Left ventricle myocardium inferior (tissue), 1 donor: ENCODE measurements around the gene APBB1. TPM values are rescaled to one million over a fixed set of nuclear protein-coding genes. Genes with fewer than 3 reads are reported as not detected.
A peak's percentile ranks its signal among the peaks of the same experiment; 100 is the strongest.

Experiments
- DNase-seq: peaks from one replicate; pipeline ENCODE4 v3.0.0-alpha.2; 2020
- H3K27ac ChIP-seq: fragments of 200-600 bp; replicated peaks from 2 replicates; pipeline ENCODE4 v1.8.0; 2021
- H3K27me3 ChIP-seq: fragments of 200-600 bp; 2 replicates; pipeline ENCODE4 v1.8.0; 2021; ENCODE audit warnings: low read depth
- H3K36me3 ChIP-seq: fragments of 200-600 bp; 2 replicates; pipeline ENCODE4 v1.8.0; 2021
- H3K4me1 ChIP-seq: fragments of 200-600 bp; 2 replicates; pipeline ENCODE4 v1.8.0; 2021
- H3K4me3 ChIP-seq: fragments of 200-600 bp; 2 replicates; pipeline ENCODE4 v1.8.0; 2021; ENCODE audit warnings: mild to moderate bottlenecking, moderate library complexity
- H3K9me3 ChIP-seq: fragments of 200-600 bp; replicated peaks from 2 replicates; pipeline ENCODE4 v1.8.0; 2021
- CTCF ChIP-seq: fragments of 200-600 bp; IDR thresholded peaks from 2 replicates; pipeline ENCODE4 v1.8.0; 2021; ENCODE audit warnings: antibody characterized with exemption, mild to moderate bottlenecking, borderline replicate concordance
- intact Hi-C: fragments of 100-400 bp; cut with micrococcal nuclease; formaldehyde crosslinking; loops from one replicate; pipeline ENCODE4 v1.11.0; 2022
- total RNA-seq: library from RNA; stranded (reverse); fragmentation: NEBNext Ultra II Directional; extraction: Animal tissue kit (Norgen Biotek cat#: 25700); gene quantifications from one replicate; pipeline ENCODE4 v1.2.1, GENCODE V29; 2021
- donor health status: DM: no; HTN: yes; CAD: no; lungs with severe emphysema.

Gene APBB1
- total RNA-seq, 1 donor from 2014 or later, result 75.5 TPM

- Histone ChIP-seq H3K27me3 (no peaks in the 10 kb centered on the region), H3K4me1 (peaks cover 48% of the 10 kb centered on the region), H3K36me3 (no peaks in the 10 kb centered on the region), H3K4me3 (peak overlapping the region; percentile 97), H3K9me3 (no peaks in the 10 kb centered on the region), H3K27ac (peak overlapping the region; percentile 97)
- intact Hi-C loops, result no loop called here
- no peak for TF ChIP-seq CTCF
- no peak for DNase-seq
Measured at GRCh38 chr11:6417907-6418556, 862 bp downstream of the APBB1 start.

GRCh38 chr11:6415797-6416196 is 3.1 kb downstream of the APBB1 start:
- intact Hi-C loops, result no loop called here
- H3K4me3 ChIP-seq, result no peak overlapping the region
- H3K9me3 ChIP-seq, result no peaks in the 10 kb centered on the region
- peaks cover 7% of the 10 kb centered on the region for H3K36me3 ChIP-seq
- TF ChIP-seq CTCF, result no peak
- peaks cover 48% of the 10 kb centered on the region for H3K4me1 ChIP-seq
- no peak for DNase-seq
- H3K27ac ChIP-seq, result no peak overlapping the region
- H3K27me3 ChIP-seq, result no peaks in the 10 kb centered on the region

- TF ChIP-seq CTCF, result no peak
- Histone ChIP-seq H3K36me3 (peaks cover 16% of the 10 kb centered on the region), H3K9me3 (no peaks in the 10 kb centered on the region), H3K4me1 (peaks cover 46% of the 10 kb centered on the region), H3K4me3 (no peak overlapping the region), H3K27ac (no peak overlapping the region), H3K27me3 (no peaks in the 10 kb centered on the region)
- DNase-seq, result no peak
- intact Hi-C loops, result no loop called here
Measured at GRCh38 chr11:6414874-6415328, 4.0 kb downstream of the APBB1 start.

GRCh38 chr11:6413791-6414201 is 5.1 kb downstream of the APBB1 start:
- TF ChIP-seq CTCF, result no peak
- Histone ChIP-seq H3K4me3 (no peak overlapping the region), H3K27ac (no peak overlapping the region), H3K4me1 (peaks cover 36% of the 10 kb centered on the region), H3K27me3 (no peaks in the 10 kb centered on the region), H3K36me3 (peaks cover 27% of the 10 kb centered on the region), H3K9me3 (no peaks in the 10 kb centered on the region)
- no peak for DNase-seq
- intact Hi-C loops, result no loop called here

- no peak for DNase-seq
- H3K9me3 ChIP-seq, result no peaks in the 10 kb centered on the region
- no peaks in the 10 kb centered on the region for H3K27me3 ChIP-seq
- TF ChIP-seq CTCF, result no peak
- peaks cover 17% of the 10 kb centered on the region for H3K4me1 ChIP-seq
- H3K36me3 ChIP-seq, result peaks cover 34% of the 10 kb centered on the region
- H3K4me3 ChIP-seq, result no peak overlapping the region
- intact Hi-C loops, result no loop called here
- H3K27ac ChIP-seq, result no peak overlapping the region
Measured at GRCh38 chr11:6411594-6412031, 7.3 kb downstream of the APBB1 start.
